NCI-H2081 treated with DMSO at 0.1 percent for 48 hours (cell line): Measurements from ENCODE around the gene HAUS8.
"Not testable (repeated sequence)": the region's sequence is repeated elsewhere in the genome, so short reads cannot be mapped to it uniquely, and the experiment has no call there.

Source experiments
- DNase-seq: peaks from one replicate; lab custom pipeline; 2025; lab: John Stamatoyannopoulos, UW

The HAUS8 gene

GRCh38 chr19:17035842-17036424 lies 39.3 kb downstream of the HAUS8 start:
- DNase-seq: no peak

- no peak for DNase-seq
Observed at GRCh38 chr19:17031741-17032140, 43.5 kb downstream of the HAUS8 start.

GRCh38 chr19:17027535-17027975 lies 47.7 kb downstream of the HAUS8 start:
- DNase-seq: no peak

GRCh38 chr19:17026706-17027534 lies 48.3 kb downstream of the HAUS8 start, which contains the start of gene CPAMD8:
CPAMD8 (minus strand) TSS chr19:17026810; CDS start chr19:17026642, 168 bp downstream.
- DNase-seq: no peak

- no peak for DNase-seq
Observed at GRCh38 chr19:17025991-17026658, 49.1 kb downstream of the HAUS8 start.

GRCh38 chr19:17025361-17025760 lies 49.9 kb downstream of the HAUS8 start:
- DNase-seq: no peak

GRCh38 chr19:17024941-17025340 lies 50.3 kb downstream of the HAUS8 start:
- not testable (repeated sequence) for DNase-seq

GRCh38 chr19:17023805-17024204 lies 51.4 kb downstream of the HAUS8 start:
- no peak for DNase-seq

GRCh38 chr19:17022738-17023137 lies 52.5 kb downstream of the HAUS8 start:
- DNase-seq: no peak

- DNase-seq: no peak
Observed at GRCh38 chr19:17021793-17022590, 53.3 kb downstream of the HAUS8 start.

- DNase-seq: no peak
Observed at GRCh38 chr19:17021328-17021727, 53.9 kb downstream of the HAUS8 start.

GRCh38 chr19:17020823-17021222 lies 54.4 kb downstream of the HAUS8 start:
- no peak for DNase-seq

- no peak for DNase-seq
Observed at GRCh38 chr19:17020385-17020784, 54.9 kb downstream of the HAUS8 start.

GRCh38 chr19:17014212-17014861 lies 60.9 kb downstream of the HAUS8 start:
- DNase-seq: not testable (repeated sequence)

- no peak for DNase-seq
Observed at GRCh38 chr19:17011485-17011884, 63.8 kb downstream of the HAUS8 start.

- no peak for DNase-seq
Observed at GRCh38 chr19:17006579-17006978, 68.7 kb downstream of the HAUS8 start.

- DNase-seq: no peak
Observed at GRCh38 chr19:17005000-17005399, 70.3 kb downstream of the HAUS8 start.

GRCh38 chr19:17004386-17004785 lies 70.9 kb downstream of the HAUS8 start:
- DNase-seq: no peak

GRCh38 chr19:17002455-17002854 lies 72.8 kb downstream of the HAUS8 start:
- DNase-seq: no peak

GRCh38 chr19:17001603-17002183 lies 73.6 kb downstream of the HAUS8 start:
- DNase-seq: no peak
